CD4-positive, alpha-beta T cell treated with Interleukin-21 for 1 hour (primary cell): ENCODE measurements around the gene FGFRL1.

Experiments
- DNase-seq: peaks from one replicate; pipeline ENCODE4 v3.0.0-alpha.2; 2020

The FGFRL1 gene

GRCh38 chr4:1011022-1011665, at the start of gene FGFRL1:
TSS of gene FGFRL1 (plus strand) at chr4:1011626. CDS start at chr4:1012486, 860 bp downstream.
- peak; percentile 93 for DNase-seq

- DNase-seq, result no peak
Observed at GRCh38 chr4:962231-963208, 48.9 kb upstream of the FGFRL1 start.

- no peak for DNase-seq
Observed at GRCh38 chr4:963276-964225, 47.9 kb upstream of the FGFRL1 start.

- DNase-seq, result no peak
Observed at GRCh38 chr4:964346-965025, 46.9 kb upstream of the FGFRL1 start.

GRCh38 chr4:965048-965765, 46.2 kb upstream of the FGFRL1 start:
- DNase-seq, result no peak

- no peak for DNase-seq
Observed at GRCh38 chr4:965766-966134, 45.7 kb upstream of the FGFRL1 start.

GRCh38 chr4:966266-967112, 44.9 kb upstream of the FGFRL1 start:
- no peak for DNase-seq

- DNase-seq, result no peak
Observed at GRCh38 chr4:967113-968104, 44.0 kb upstream of the FGFRL1 start.

- no peak for DNase-seq
Observed at GRCh38 chr4:968221-968620, 43.2 kb upstream of the FGFRL1 start.

- no peak for DNase-seq
Observed at GRCh38 chr4:968621-969394, 42.6 kb upstream of the FGFRL1 start.

- DNase-seq, result peak; percentile 78
Observed at GRCh38 chr4:970046-970745, 41.2 kb upstream of the FGFRL1 start.

- no peak for DNase-seq
Observed at GRCh38 chr4:970854-971520, 40.4 kb upstream of the FGFRL1 start.

GRCh38 chr4:971666-972500, 39.5 kb upstream of the FGFRL1 start:
- DNase-seq, result no peak

GRCh38 chr4:972651-973424, 38.6 kb upstream of the FGFRL1 start:
- DNase-seq, result peak; percentile 66
